Karpas-422 (cell line): Measurements from ENCODE around the gene RPS6KL1. TPM values are rescaled to one million over a fixed set of nuclear protein-coding genes. Genes with fewer than 3 reads are reported as not detected.

ENCODE experiments used
- DNase-seq: peaks from one replicate; pipeline ENCODE4 v3.0.0-alpha.2; 2015
- H2AFZ ChIP-seq: fragments of 200-600 bp; sonication (generic); 2 replicates; pipeline ENCODE4 v1.6.1; 2014; ENCODE audit warnings: antibody characterized with exemption, low read length, mixed read lengths
- H3K27ac ChIP-seq: fragments of 200-600 bp; sonication (generic); 2 replicates; pipeline ENCODE4 v1.5.1; 2014; ENCODE audit warnings: mild to moderate bottlenecking, low read length, moderate library complexity
- H3K27me3 ChIP-seq: fragments of 200-600 bp; sonication (generic); 2 replicates; pipeline ENCODE4 v1.6.1; 2014; ENCODE audit warnings: low read length, mixed read lengths
- H3K36me3 ChIP-seq: fragments of 200-600 bp; sonication (generic); 2 replicates; pipeline ENCODE4 v1.6.1; 2014; ENCODE audit warnings: low read length, mixed read lengths; ENCODE audit not compliant: insufficient read depth
- H3K4me1 ChIP-seq: fragments of 200-600 bp; sonication (generic); 2 replicates; pipeline ENCODE4 v1.6.1; 2014; ENCODE audit warnings: mild to moderate bottlenecking, low read length, mixed read lengths
- H3K4me2 ChIP-seq: fragments of 200-600 bp; sonication (generic); 2 replicates; pipeline ENCODE4 v1.6.1; 2014; ENCODE audit warnings: low read length, low read depth, mild to moderate bottlenecking; ENCODE audit not compliant: poor library complexity, severe bottlenecking
- H3K4me3 ChIP-seq: fragments of 200-600 bp; sonication (generic); 2 replicates; pipeline ENCODE4 v1.5.1; 2014; ENCODE audit warnings: mild to moderate bottlenecking, antibody characterized with exemption, low read length, mixed read lengths
- H3K79me2 ChIP-seq: fragments of 200-600 bp; sonication (generic); 2 replicates; pipeline ENCODE4 v1.6.1; 2014; ENCODE audit warnings: mild to moderate bottlenecking, low read length, mixed read lengths
- H3K9ac ChIP-seq: fragments of 200-600 bp; sonication (generic); 2 replicates; pipeline ENCODE4 v1.6.0; 2014; ENCODE audit warnings: low read length
- H3K9me2 ChIP-seq: fragments of 200-600 bp; sonication (generic), shearing (Covaris generic); replicated peaks from 2 replicates; pipeline ENCODE4 v1.6.0; 2014; ENCODE audit warnings: mild to moderate bottlenecking, low read length, moderate library complexity; ENCODE audit not compliant: insufficient read depth
- H3K9me3 ChIP-seq: fragments of 300-700, 200-600 bp; sonication (generic); 2 replicates; pipeline ENCODE4 v1.6.1; 2014; ENCODE audit warnings: low read length, mixed read lengths
- H4K20me1 ChIP-seq: fragments of 200-600 bp; sonication (generic); 2 replicates; pipeline ENCODE4 v1.6.1; 2014; ENCODE audit warnings: mild to moderate bottlenecking, antibody characterized with exemption, low read length, low read depth; ENCODE audit not compliant: insufficient read depth
- total RNA-seq: library from RNA; depleted of rRNA; stranded (reverse); fragments of >200 nt; shearing (Covaris generic); gene quantifications from 2 replicates; pipeline ENCODE4 v1.2.3, GENCODE V29; 2014; ENCODE audit warnings: low replicate concordance

RPS6KL1 gene
- total RNA-seq, 1 experiment from 2014 or later = 34.3 TPM

- Histone ChIP-seq H3K36me3 (no peaks in the 10 kb centered on the region), H4K20me1 (no peaks in the 10 kb centered on the region), H3K4me3 (no peak overlapping the region), H2AFZ (no peak overlapping the region), H3K4me2 (no peak overlapping the region), H3K79me2 (no peaks in the 10 kb centered on the region), H3K9me2 (no peaks in the 10 kb centered on the region), H3K9ac (no peak overlapping the region), H3K4me1 (peaks cover 14% of the 10 kb centered on the region), H3K27me3 (no peaks in the 10 kb centered on the region), H3K9me3 (no peaks in the 10 kb centered on the region), H3K27ac (no peak overlapping the region)
- DNase-seq = no peak
Measured at GRCh38 chr14:74954232-74954946, 31.3 kb upstream of the RPS6KL1 start.

GRCh38 chr14:74953686-74954085 is 30.6 kb upstream of the RPS6KL1 start:
- Histone ChIP-seq H3K9me2 (no peaks in the 10 kb centered on the region), H3K36me3 (no peaks in the 10 kb centered on the region), H3K27me3 (no peaks in the 10 kb centered on the region), H3K4me3 (no peak overlapping the region), H4K20me1 (no peaks in the 10 kb centered on the region), H3K27ac (no peak overlapping the region), H3K79me2 (no peaks in the 10 kb centered on the region), H3K9ac (no peak overlapping the region), H3K9me3 (no peaks in the 10 kb centered on the region), H3K4me2 (no peak overlapping the region), H3K4me1 (peaks cover 14% of the 10 kb centered on the region), H2AFZ (no peak overlapping the region)
- no peak for DNase-seq

- Histone ChIP-seq H3K4me2 (no peak overlapping the region), H3K79me2 (no peaks in the 10 kb centered on the region), H3K27me3 (no peaks in the 10 kb centered on the region), H3K4me3 (no peak overlapping the region), H4K20me1 (no peaks in the 10 kb centered on the region), H3K36me3 (no peaks in the 10 kb centered on the region), H3K4me1 (peaks cover 14% of the 10 kb centered on the region), H3K27ac (no peak overlapping the region), H3K9me2 (no peaks in the 10 kb centered on the region), H3K9me3 (no peaks in the 10 kb centered on the region), H3K9ac (no peak overlapping the region), H2AFZ (no peak overlapping the region)
- DNase-seq = no peak
Measured at GRCh38 chr14:74952697-74953484, 29.8 kb upstream of the RPS6KL1 start.

GRCh38 chr14:74952180-74952665 is 29.2 kb upstream of the RPS6KL1 start:
- no peaks in the 10 kb centered on the region for H3K79me2 ChIP-seq
- H3K27me3 ChIP-seq = no peaks in the 10 kb centered on the region
- no peak overlapping the region for H3K27ac ChIP-seq
- no peak for DNase-seq
- no peak overlapping the region for H3K4me2 ChIP-seq
- H3K4me1 ChIP-seq = peaks cover 16% of the 10 kb centered on the region
- no peaks in the 10 kb centered on the region for H3K9me2 ChIP-seq
- no peaks in the 10 kb centered on the region for H3K36me3 ChIP-seq
- no peaks in the 10 kb centered on the region for H4K20me1 ChIP-seq
- H3K4me3 ChIP-seq = no peak overlapping the region
- H3K9ac ChIP-seq = no peak overlapping the region
- H3K9me3 ChIP-seq = no peaks in the 10 kb centered on the region
- no peak overlapping the region for H2AFZ ChIP-seq

DNA sequence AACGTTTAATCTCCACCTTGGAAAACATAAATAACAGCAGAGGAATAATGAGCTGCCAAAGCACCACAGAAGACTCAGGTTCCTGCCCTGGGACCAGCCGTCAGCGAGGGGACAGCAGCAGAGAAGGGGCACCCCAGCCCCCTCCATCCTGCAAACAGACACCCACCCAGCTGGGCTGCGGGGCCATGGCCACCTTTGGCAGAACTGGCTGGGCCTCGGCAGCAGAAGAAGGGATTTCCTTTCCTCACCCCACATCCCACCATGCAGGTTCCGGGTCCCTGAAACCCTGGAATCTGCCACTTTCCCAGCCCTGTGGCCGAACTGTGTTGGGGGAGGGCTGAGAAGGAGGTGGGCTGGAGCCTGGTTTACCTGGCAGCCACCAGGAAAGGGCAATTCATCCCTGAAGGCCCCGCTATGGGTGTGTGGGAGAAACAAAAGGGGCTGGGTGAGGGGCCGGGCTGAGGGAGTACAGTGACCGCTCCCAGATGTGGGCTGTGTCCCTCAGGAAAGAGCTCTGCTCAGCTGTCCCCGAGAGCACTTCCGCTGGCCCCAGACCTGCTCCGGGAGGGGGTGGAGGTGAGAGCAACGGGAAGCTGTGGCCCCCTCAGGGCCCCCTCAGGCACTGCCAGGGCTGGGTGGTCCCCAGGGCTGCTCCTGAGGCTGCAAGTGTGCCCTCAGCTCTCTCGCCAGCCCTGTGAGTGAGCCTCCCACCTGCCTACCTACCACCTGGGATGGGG is 28.6 kb upstream of the RPS6KL1 start:
- Histone ChIP-seq H3K27me3 (no peaks in the 10 kb centered on the region), H3K4me3 (no peak overlapping the region), H3K4me1 (peaks cover 22% of the 10 kb centered on the region), H4K20me1 (no peaks in the 10 kb centered on the region), H3K9me3 (no peaks in the 10 kb centered on the region), H3K9ac (no peak overlapping the region), H3K36me3 (no peaks in the 10 kb centered on the region), H3K27ac (no peak overlapping the region), H3K79me2 (no peaks in the 10 kb centered on the region), H3K4me2 (no peak overlapping the region), H3K9me2 (no peaks in the 10 kb centered on the region), H2AFZ (no peak overlapping the region)
- no peak for DNase-seq

GRCh38 chr14:74950795-74951442 is 27.9 kb upstream of the RPS6KL1 start:
- H3K9ac ChIP-seq = no peak overlapping the region
- H3K27me3 ChIP-seq = no peaks in the 10 kb centered on the region
- H3K9me2 ChIP-seq = no peaks in the 10 kb centered on the region
- DNase-seq = no peak
- H3K79me2 ChIP-seq = no peaks in the 10 kb centered on the region
- H4K20me1 ChIP-seq = no peaks in the 10 kb centered on the region
- H3K27ac ChIP-seq = no peak overlapping the region
- H3K4me1 ChIP-seq = peaks cover 29% of the 10 kb centered on the region
- no peak overlapping the region for H3K4me2 ChIP-seq
- H3K36me3 ChIP-seq = no peaks in the 10 kb centered on the region
- no peaks in the 10 kb centered on the region for H3K9me3 ChIP-seq
- H2AFZ ChIP-seq = no peak overlapping the region
- no peak overlapping the region for H3K4me3 ChIP-seq

DNA sequence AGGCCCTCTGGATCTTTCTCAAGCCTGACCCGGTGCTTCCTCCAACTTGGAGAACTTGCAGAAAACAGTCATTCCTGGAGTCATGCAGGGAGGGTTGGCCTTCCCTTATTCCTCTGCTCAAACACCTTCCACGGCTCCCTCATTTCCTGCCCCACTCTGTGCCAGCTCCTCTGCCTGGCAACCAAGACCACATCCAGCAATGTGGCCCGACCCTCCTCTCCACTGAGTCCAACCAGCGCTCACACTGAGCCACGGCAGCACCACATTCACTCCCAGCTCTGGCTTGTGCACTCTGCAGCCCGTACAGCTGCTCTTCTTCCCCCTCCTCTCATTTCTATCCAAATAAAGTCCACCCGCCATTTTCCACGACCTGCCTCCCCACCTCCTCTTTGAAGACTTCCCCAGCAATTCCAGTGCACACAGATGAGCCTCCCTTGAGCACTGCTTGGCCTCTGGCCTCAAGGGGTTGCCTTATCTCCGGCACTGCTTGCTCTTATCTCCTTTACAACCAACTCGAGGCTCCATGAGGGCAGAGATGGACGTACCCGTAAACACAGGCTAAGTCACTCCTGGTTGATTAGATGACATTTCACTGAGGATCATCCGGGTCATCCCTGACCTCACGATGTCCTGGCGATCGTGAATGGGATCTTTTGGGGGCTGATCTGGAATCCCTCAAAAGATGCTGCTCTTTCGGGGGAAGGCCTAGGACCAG is 27.0 kb upstream of the RPS6KL1 start:
- no peaks in the 10 kb centered on the region for H3K36me3 ChIP-seq
- H3K27me3 ChIP-seq = no peaks in the 10 kb centered on the region
- no peak overlapping the region for H3K27ac ChIP-seq
- H3K9me3 ChIP-seq = no peaks in the 10 kb centered on the region
- H3K79me2 ChIP-seq = no peaks in the 10 kb centered on the region
- no peaks in the 10 kb centered on the region for H4K20me1 ChIP-seq
- H3K4me1 ChIP-seq = peaks cover 34% of the 10 kb centered on the region
- no peak overlapping the region for H3K4me2 ChIP-seq
- no peak overlapping the region for H3K9ac ChIP-seq
- no peak overlapping the region for H2AFZ ChIP-seq
- no peak overlapping the region for H3K4me3 ChIP-seq
- no peak for DNase-seq
- no peaks in the 10 kb centered on the region for H3K9me2 ChIP-seq
